WI38 (cell line): ENCODE measurements around the gene QKI.

Experiments
- H3K4me3 ChIP-seq: 2 replicates; pipeline ENCODE4 v1.5.1; 2011; ENCODE audit warnings: low read depth, mild to moderate bottlenecking, control low read depth, low read length
- TF ChIP-seq, protein P1 (sequence below): IDR thresholded peaks from 2 replicates; pipeline ENCODE4 v1.5.1; 2012; ENCODE audit warnings: low read depth, mild to moderate bottlenecking, control low read depth, low read length

The QKI gene

DNA sequence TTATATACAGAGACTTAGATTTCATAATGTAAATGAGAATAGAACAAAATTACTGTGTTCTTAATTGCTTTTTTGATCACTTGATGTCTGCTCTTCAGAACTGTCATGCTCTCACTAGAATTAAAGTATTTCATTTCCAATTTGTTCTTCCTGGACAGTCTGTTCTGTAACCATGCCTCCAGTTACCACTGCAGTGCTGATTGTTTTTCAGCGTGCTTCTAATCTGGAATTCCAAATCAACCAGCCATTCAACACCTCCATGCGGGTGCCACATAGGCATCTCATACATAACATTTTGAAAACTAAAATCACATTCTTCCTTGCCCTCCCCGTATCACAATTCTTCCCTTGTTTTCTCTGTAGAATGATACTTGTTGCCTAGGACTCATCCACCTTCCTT, 132.8 kb downstream of the QKI start:
- TF ChIP-seq, protein P1, sequence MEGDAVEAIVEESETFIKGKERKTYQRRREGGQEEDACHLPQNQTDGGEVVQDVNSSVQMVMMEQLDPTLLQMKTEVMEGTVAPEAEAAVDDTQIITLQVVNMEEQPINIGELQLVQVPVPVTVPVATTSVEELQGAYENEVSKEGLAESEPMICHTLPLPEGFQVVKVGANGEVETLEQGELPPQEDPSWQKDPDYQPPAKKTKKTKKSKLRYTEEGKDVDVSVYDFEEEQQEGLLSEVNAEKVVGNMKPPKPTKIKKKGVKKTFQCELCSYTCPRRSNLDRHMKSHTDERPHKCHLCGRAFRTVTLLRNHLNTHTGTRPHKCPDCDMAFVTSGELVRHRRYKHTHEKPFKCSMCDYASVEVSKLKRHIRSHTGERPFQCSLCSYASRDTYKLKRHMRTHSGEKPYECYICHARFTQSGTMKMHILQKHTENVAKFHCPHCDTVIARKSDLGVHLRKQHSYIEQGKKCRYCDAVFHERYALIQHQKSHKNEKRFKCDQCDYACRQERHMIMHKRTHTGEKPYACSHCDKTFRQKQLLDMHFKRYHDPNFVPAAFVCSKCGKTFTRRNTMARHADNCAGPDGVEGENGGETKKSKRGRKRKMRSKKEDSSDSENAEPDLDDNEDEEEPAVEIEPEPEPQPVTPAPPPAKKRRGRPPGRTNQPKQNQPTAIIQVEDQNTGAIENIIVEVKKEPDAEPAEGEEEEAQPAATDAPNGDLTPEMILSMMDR: no peak

DNA sequence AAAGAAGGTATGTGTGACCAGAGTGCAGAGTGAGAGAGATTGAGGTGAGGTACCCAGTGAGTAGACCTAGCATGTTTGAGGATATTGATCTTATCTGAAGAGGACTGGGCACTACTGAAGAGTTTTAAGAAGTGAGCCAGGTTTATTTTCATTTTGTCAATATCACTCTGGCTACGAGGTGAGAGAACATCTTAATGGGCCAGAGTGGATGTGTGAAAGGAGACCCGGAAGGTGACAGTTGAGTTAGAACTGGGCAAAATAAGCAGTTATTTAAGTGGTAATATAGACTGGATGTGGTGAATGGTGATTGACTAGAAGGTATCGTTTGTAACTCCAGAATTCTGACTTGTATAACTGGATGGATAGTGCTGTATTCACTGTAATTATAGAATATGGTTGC, 134.1 kb downstream of the QKI start:
- TF ChIP-seq, protein P1: no peak

More for the DNA sequence above, 132.8 kb downstream of the QKI start:
- H3K4me3 ChIP-seq: no peak overlapping the region

DNA sequence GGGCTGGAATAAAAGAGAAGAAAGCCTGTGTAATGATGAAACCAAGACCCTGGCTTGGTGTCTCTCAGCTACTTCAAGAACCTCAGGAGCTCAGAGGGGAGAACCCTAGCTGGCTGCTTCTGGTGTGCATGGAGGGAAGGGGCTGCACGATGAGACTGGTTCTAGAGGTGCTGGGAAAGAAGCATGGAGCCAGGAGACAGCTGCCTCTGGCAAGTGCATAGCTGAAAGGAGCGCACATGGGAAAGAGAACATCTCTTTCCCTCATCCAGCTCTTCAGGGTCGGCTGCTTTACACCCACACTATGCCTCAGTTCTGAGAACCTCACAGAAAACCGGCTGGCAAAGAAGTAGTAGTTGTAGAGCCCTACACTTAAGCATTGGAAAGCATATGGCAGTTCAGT, 139.5 kb downstream of the QKI start:
- H3K4me3 ChIP-seq: no peak overlapping the region
- TF ChIP-seq, protein P1: no peak

More for the DNA sequence above, 134.1 kb downstream of the QKI start:
- no peak overlapping the region for H3K4me3 ChIP-seq

DNA sequence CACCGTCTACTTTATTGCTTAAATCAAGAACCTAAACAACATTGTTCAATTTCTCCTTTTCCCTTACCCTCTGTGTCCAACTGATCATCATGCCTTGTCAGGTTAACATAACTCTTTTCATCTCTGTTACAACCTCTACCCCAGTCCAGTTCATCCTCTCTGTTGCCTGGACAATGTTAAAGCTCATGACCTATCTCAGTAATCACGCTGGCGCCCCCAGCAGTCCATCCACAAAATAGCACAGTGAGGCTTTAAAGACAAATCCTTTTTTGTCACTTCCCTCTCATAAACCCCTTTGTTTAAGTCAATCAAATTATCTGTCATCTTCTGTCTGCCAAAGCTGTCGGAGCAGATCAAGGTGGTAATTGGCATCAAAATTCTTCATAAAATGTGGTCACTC, 140.1 kb downstream of the QKI start:
- no peak overlapping the region for H3K4me3 ChIP-seq
- TF ChIP-seq, protein P1: peak; percentile 52

DNA sequence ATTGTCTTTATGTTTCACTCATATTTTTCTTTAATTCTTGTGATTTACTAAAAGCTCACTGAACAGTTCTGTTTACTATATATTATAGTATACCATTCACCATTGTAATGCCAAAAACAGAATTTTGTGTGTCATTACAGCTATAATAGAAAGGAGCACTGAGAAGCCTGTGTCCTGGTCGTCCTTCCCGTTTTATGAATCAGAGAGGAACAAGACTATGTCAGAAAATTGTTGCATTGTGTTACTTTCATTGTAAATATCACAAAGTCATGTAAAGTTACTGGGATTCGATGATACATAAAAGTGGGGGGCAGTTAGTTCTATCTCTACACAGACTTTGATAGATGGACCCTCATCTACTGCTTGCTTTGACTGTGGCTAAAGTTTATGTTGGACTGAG, 145.1 kb downstream of the QKI start:
- no peak overlapping the region for H3K4me3 ChIP-seq
- TF ChIP-seq, protein P1: no peak

DNA sequence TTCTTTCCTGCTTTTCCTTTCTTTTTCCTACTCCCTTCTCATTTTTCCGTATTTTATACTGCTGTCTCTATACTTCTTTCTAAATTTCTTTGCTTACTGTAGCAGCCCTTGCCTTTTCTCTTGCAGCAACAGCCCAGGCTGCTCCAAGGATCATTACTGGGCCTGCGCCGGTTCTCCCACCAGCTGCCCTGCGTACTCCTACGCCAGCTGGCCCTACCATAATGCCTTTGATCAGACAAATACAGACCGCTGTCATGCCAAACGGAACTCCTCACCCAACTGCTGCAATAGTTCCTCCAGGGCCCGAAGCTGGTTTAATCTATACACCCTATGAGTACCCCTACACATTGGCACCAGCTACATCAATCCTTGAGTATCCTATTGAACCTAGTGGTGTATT, 148.8 kb downstream of the QKI start:
- H3K4me3 ChIP-seq: no peak overlapping the region
- TF ChIP-seq, protein P1: no peak

DNA sequence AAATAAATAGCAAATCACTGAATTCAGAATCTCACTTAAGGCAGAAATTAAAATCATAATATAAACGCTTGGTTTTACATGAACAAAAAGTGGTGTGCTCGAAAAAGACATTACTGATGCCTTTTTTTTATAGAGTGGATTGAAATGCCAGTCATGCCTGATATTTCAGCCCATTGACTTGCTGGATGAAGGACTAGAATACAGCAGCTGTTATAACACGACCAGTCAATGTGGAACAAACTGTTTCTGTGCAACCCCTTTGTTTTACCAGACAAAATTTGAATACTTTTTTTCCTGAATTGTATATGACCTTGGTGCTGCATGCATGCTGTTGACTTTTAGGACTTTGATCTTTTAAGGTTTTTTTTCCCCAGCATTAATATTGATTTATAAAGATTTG, 150.0 kb downstream of the QKI start:
- no peak overlapping the region for H3K4me3 ChIP-seq
- TF ChIP-seq, protein P1: no peak
